Right lung (tissue), 5 donors: ENCODE results near the gene AHCYL1. TPM values are rescaled to one million over a fixed set of nuclear protein-coding genes. Genes with fewer than 3 reads are reported as not detected.

Experiments
- DNase-seq, 2 donors: peaks; one replicate each; pipeline ENCODE4 v3.0.0-alpha.2; 2013
- polyA plus RNA-seq, 5 donors: library from polyadenylated mRNA; unstranded; fragments of 120-200 nt; gene quantifications; one replicate each; pipeline versions ENCODE4 v1.2.1 to v1.2.3, GENCODE V29; 2013; ENCODE audit warnings: inconsistent platforms in 1 of 5, low replicate concordance in 1 of 5; ENCODE audit not compliant: insufficient read length in 5 of 5, insufficient read depth in 1 of 5

The AHCYL1 gene
- polyA plus RNA-seq, 5 donors, result 66.7 to 88.5 (median 85.4) TPM

DNA sequence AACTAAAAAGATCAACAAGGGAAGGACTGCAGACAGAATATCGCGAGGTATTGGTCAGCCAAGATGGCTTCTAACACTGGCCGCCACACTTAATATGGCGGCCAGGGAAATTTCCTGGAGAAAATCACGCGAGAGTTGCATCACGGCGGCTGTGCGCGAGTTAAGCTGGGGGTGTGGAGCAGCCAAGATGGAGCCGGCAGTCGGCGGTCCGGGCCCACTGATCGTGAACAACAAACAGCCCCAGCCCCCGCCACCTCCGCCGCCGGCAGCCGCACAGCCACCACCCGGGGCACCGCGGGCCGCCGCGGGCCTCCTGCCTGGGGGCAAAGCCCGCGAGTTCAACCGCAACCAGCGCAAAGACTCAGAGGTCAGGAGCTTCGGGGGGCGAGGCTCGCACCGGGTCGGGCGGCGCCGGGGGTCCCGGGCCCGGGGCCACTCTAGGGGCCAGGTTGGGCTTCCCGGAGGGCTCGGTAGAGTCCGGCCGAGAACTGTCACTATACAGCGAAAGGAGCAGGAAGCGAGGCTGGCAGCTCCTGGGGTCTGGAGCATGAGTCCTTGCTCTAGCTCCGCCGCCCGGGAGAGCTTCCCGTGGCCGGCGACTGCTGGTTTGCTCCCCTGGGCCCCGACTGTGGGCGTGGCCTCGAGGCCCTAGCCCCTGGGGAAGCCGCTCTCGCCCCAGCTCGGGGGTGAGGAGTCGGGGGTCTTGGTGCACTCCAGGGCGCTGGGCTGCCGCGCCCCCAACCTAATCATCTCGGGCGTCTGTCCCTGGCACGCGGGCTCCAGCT, 50.1 kb downstream of the AHCYL1 start, which contains the start of gene STRIP1:
STRIP1 (plus strand) TSS at position 174 of the 785 bp plus-strand sequence; CDS start at position 188, 14 bp downstream.
- DNase-seq, result peak; percentile 93 to 94

DNA sequence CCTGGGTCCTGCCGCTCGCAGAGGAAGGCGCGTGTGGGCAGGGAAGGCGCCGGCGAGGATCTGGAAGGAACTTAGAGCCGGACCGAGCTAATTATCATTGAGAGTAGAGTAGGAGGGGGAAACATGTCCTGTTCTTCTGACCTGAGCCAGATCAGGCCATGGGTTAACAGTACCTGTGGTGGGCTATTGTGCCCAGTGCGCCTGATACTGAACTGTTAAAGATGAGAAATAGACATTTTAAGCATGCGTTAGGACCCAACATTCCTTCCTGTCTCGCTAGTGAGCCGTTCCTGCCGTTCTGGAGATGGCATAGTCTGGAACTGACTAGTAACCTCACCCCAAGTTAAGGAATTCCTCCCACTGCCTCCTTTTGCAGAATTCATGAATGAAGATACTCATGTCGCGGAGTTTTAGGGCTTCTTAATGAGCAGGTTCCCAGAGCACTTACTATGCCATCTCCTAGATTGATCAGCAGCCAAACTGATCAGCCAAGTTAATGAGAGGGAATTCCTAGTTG, 50.7 kb downstream of the AHCYL1 start:
- no peak for DNase-seq

DNA sequence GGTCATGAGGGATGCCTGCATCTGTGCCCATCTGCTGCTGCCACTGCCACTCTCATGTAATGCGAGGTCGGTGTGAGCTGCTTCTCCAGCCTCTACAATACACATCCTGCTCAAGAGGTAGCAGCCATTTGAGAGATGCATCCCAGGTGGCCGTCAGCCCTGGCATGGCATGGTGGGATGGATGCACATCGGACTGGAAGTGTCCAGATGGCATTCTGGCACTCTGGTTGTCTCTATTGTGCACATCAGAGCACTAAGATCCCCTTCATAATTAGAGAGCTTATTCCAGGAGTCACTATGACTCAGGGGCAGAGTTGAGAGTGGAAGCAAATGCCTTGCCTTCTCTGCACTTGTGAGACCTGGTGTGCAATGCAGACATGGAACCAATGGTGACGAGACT, 53.7 kb downstream of the AHCYL1 start:
- DNase-seq, result no peak

DNA sequence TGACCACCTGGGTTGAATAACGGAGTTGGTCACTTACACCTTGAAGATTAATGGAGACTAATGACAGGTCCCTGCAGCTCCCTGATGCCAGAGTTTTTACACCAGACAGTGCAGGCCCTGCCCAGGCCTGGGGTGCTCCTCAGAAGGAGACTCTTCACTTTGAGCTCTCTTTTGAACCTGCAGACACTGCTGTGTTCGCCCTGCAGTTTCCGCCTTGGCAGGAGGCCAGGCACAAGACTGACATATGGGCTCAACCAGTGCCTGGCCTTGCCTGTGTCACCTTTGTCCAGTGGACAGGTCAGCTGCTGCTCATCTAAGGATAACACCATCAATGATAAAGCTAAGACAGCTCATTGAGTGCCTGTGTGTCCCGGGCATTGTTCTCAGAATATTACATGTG, 55.1 kb downstream of the AHCYL1 start:
- no peak for DNase-seq

DNA sequence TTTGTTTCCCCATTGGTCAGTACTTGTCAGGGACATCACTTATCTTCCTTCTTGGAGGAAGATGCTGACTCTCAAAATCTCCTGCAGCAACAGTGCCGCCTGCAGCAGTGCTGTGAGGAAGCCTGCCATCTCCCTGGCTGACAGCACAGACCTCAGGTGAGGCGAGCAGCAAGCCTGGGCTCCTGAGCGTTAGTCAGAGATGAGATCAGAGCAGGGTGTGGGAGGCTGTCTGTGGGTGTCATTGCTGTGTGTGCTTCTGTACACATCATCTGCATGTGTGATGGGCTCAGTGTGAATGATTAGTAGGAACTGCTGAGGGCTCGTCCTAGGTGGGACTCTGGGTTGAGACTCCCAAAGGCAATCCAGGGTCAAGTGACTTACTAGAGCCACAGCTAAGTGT, 56.0 kb downstream of the AHCYL1 start:
- DNase-seq, result no peak

DNA sequence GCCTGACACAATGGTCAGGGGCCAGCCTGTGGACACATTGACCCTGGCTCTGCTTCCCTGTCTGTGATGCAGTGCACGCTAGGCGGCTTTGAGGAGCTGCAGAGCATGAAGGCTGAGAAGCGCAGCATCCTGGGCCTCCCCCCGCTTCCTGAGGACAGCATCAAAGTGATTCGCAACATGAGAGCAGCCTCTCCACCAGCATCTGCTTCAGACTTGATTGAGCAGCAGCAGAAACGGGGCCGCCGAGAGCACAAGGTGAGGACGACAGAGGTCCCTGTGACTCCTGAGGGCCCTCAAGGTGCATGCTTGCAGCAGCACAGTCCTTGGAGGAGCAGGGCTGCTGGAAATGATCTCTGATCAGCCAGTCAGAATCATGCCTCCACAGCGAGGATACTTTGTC, 58.5 kb downstream of the AHCYL1 start:
- DNase-seq, result no peak

DNA sequence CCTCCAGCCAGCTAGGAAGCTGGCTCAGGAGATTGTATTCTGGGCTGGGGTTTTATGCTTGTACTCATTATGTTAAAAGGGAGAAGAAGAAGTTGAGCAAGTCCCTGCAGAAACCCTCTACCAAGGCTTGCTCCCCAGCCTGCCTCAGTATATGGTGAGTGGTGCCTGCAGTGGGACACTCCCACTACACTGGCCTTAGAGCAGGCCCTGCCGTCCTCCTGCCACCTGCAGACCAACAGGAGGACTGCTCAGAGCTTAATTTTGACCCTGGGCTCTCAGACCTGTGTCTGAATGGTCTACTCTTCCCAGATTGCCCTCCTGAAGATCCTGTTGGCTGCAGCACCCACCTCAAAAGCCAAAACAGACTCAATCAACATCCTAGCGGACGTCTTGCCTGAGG, 62.9 kb downstream of the AHCYL1 start:
- DNase-seq, result no peak

DNA sequence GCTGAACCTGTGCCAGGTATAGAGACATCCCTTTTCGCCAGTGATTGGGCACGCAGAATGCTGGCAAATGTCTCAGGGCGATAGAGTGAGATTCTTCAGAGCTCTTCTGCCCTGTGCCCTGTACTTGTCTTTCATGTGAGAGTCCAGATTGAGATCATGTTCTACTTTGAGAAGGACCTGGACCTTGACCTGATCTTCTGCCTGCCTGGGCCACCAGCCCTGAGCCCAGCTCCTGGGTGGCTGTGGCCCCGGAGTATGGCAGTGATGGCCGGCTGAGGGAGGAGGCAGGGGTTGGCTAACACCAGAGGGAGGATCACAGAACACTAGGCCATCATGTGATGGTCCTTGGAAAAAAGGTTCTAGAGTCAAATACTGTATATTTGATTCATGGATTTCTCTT, 63.7 kb downstream of the AHCYL1 start:
- no peak for DNase-seq

DNA sequence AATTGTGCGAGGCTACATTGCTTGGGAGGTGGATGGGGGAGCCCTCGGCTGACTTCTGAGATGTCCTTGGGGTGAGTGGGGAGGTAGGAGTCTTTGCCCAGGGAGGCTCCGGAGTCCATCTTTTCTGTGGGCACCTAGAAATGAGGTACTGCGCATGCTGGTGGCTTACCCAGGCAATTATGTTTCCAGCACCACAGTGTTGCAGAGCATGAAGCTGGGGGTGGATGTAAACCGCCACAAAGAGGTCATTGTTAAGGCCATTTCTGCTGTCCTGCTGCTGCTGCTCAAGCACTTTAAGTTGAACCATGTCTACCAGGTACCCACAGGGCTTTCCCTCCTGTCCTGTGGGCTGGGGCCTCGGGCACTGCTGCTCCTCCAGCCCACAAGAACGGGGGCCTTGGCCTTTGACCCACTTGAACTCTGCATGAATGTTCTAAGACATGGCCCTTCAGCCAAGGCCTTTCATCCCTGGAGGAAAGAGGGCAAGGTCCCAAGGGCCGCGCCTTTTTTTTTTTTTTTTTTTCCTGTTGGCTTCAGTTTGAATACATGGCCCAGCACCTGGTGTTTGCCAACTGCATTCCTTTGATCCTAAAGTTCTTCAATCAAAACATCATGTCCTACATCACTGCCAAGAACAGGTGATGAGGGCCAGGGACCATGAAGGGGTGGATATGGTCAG, 64.5 kb downstream of the AHCYL1 start:
- DNase-seq, result no peak

DNA sequence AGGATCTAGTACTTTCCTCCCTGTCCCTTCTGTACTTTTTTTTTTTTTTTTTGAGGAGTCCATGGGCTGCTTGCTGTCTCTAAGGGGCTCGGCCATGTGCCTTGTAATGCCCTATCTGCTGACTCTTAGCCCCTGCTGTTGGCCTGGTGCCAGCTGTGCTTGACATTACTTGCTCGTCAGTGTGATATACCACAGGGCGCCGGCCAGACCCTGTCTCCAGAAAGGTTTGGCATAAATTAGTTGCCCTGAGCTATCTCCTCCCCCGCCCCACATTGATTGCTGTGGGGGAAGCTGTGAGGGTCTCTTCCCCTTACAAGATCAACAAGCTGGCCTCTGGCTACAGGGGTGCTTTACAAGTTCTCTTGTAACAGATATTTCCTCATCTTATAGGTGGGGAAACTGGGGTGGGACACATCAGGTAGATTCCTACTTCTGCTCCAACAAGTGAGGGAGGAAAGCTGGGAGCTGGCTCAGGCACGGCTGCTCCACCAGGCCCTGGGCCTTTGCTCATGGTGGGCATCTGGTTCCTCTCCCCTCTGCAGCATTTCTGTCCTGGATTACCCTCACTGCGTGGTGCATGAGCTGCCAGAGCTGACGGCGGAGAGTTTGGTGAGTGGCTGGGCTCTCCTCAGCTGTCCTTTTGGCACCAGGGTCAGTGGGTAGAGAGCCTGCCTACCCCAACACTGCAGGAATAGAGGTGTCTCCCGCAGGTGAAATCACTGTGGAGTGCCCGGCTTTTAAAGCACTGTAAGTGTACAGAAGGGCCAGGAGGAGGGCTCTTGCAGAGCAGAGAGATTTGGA, 65.4 kb downstream of the AHCYL1 start:
- DNase-seq, result no peak

DNA sequence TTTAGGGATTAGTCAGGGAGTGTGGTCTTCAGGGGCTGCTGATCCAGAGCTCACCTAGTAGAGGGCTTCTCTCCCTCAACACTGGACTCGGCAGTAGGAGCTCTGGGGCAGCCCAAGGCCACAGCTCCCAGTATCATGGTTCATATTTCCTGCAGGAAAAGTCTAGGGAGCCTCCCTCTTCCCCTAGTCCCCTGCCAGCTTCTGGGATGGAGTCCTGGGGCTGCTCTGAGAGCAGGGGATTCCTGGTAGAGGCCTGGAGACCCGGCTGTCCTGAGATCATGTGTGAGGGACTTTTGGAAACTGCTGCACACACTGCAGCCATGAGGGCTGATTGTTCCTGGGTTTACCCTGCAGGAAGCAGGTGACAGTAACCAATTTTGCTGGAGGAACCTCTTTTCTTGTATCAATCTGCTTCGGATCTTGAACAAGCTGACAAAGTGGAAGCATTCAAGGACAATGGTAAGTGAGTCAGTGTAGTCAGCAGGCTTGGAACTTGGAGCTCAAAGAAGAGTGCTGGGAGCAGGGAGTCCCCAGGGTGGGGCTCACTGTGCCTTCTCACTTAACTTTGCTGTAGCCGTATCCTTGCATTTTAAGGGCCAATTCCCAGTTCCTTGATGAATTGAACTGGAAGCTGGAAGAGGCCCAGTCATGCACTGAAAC, 66.2 kb downstream of the AHCYL1 start:
- no peak for DNase-seq

DNA sequence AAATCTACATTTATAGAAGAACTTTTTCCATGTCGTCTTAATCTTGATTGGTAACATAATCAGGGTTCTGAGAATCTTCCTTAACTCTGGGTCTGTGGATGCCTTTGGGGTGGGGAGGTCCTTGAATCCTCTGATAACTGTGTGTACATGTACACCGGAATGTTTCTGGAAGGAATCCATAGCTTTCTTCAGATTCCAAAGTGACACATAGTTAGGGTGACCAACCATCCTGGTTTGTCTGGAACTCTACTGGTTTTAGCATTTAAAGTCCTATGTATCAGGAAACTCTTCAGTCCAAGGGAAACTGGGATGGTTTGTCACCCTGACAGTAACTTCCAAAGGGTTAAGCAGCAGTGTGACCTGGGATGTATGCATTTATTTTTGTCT, 66.7 kb downstream of the AHCYL1 start:
- DNase-seq, result no peak

DNA sequence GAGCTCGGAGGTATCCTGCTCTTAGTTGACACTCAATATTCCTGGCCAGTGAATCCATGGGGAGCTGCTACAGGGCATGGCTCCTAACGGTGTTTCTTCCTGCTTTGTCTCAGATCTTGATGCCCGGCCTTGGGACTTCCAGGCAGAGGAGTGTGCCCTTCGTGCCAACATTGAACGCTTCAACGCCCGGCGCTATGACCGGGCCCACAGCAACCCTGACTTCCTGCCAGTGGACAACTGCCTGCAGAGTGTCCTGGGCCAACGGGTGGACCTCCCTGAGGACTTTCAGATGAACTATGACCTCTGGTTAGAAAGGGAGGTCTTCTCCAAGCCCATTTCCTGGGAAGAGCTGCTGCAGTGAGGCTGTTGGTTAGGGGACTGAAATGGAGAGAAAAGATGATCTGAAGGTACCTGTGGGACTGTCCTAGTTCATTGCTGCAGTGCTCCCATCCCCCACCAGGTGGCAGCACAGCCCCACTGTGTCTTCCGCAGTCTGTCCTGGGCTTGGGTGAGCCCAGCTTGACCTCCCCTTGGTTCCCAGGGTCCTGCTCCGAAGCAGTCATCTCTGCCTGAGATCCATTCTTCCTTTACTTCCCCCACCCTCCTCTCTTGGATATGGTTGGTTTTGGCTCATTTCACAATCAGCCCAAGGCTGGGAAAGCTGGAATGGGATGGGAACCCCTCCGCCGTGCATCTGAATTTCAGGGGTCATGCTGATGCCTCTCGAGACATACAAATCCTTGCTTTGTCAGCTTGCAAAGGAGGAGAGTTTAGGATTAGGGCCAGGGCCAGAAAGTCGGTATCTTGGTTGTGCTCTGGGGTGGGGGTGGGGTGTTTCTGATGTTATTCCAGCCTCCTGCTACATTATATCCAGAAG, 69.2 kb downstream of the AHCYL1 start:
- DNase-seq, result peak in 1 of 2 donors; percentile 42

DNA sequence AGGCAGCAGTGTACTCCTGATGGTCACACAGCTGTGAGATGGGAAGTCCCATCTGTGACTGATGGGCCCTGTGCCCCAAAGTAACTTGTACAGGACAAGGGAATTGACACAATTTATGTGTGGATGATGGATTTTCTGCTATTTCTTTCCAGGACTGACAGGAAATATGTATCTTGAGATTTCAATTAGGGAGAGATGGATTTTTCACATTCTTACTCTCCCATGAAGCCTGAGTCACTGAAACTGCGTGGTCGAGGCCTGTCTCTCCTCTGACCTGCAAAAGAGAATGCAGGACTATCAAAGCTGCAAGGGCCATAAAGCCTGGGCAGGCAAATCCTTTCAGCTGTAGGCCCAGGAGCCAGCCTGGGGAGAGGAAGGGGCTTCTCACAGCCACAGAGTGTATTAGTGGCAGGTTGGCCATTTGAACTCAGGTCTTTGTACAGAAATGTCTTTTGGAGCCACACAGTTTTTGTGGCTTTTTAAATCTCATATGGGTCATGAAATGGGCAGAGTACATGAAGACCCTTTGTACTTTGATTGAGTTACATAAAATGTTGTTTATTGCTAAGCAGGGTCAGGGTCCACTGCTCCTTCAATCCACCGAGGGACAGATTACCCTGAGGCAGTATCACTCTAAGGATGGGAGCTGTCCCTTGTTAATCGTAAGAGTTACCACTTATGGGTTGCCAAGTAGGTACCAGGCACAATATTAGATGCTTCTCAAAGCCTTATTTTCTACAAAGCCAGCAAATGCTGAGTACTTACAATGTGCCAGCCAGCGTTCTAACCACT, 71.1 kb downstream of the AHCYL1 start:
- DNase-seq, result no peak

DNA sequence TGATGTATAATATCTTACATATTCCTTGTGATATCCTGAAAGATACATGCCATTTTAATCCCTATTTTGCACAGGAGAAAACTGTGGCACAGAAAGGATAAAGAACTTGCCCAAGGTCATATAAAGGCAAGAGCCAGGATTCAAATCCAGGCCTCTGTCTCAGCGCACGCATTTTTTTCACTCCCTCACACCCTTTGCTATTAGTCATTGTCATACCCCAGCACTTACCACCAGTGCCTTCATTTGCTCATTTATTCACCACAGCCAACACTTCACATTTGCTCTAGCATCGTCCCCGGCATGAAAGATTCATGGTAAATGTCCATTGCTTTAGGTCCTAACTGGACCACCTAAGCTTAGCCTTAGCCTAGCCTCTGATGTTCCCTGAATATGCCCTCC, 71.7 kb downstream of the AHCYL1 start:
- no peak for DNase-seq

DNA sequence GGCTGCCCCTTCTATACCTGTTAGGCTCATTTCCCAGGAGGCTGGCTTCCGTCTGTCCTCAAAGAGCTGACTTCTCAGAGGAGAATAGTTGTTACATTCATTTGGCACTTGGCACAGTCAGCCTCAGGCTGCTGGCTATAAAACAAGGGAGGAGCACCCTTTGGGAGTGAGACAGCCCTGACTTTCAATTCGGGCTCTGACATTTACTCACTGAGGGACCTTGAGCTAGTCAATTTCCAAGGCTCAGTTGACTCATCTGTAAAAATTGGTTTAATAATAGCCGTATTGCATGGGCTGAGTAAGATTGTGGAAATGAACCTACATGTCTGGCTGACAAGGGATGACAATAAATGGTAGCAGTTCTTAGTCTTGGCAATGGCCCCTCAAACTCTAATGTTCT, 72.2 kb downstream of the AHCYL1 start:
- no peak for DNase-seq

DNA sequence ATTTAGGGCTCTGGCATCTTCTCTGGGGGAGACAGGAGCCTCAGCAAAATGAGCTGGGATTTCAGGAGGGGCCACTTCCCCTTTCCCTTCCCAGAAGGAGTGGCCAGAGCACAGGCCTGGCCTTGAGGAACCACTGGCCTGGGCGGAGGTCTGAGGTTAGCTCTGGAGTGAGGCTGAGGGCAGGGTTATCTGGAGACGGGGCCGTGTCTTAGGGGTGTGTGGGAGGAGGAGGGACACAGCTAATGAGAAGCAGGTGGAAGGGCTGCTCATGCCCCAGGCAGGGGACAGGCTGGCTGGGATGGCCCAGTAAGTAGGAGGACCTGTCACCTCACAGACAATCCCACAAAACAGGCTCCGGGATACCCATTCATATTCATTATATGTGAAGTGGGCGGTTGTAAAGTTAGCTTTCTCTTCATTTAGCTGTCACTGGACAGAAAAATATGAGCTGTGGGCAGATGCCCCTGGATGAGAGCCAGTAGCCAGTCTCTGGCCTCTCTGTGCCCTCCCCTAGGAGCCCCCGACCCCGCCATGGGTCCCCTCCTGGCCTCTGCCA, 73.5 kb downstream of the AHCYL1 start:
- DNase-seq, result no peak

DNA sequence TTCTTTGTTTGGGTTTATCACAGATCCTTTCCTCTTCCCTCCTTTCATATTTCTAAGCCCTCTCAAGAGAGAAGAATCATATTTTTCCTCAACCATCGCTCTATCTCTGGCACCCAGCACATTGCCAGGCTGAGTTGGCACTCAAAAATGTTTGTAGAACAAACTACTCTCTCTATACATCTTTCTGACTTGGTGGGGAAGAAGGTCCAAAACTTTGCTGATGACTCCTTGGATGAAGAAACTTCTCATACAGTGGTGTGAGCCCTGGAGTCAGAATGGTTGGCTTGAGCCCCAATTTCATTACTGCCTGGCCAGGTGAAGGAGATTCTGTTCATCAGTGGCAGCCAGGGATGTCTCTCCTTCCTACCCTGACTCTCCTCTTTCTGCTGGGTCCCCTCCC, 74.0 kb downstream of the AHCYL1 start:
- DNase-seq, result no peak

DNA sequence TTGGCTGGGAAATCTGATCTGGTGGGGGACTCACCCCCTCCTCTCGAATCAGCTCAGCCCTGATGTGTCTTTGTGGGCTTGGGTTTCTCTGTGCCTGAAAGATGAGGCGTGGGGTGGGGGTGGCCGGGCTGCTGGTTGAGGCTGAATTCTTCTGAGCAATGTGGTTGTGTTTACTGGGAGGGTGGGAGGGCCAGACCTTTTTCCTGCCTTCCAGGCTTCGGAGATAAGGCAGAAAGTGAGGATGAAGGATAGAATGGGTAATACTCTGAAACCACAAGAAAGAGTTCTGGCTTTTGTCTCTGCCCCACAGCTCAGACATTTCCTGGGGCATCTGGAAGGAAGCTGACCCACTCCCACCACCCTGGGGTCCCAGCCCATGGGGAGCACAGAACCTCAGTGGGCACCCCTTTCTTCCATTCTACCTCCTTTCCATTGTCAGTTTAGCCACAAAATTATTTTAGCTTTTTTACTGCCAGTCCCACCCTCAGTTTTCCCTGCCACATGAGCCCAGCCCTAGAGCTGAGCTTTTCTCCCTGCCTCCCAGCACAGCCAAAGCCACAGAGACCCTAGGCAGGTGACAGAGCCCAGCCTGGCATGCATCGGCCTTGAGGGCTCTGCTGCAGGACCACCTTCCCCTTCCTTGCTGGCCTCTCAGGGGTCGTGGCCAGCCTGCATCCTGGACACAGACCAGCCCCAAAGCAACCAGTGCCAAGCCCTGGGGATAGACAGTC, 74.7 kb downstream of the AHCYL1 start:
- DNase-seq, result no peak
